ENCODE data around the gene SHISAL1. TPM values are rescaled to one million over a fixed set of nuclear protein-coding genes. Genes with fewer than 3 reads are reported as not detected.

The SHISAL1 gene
- total and polyA plus RNA-seq, 2 donors (not counting 3 experiments of a cell fraction or from before 2014, with no cell fraction given): 0.01 to 0.07 TPM

DNA sequence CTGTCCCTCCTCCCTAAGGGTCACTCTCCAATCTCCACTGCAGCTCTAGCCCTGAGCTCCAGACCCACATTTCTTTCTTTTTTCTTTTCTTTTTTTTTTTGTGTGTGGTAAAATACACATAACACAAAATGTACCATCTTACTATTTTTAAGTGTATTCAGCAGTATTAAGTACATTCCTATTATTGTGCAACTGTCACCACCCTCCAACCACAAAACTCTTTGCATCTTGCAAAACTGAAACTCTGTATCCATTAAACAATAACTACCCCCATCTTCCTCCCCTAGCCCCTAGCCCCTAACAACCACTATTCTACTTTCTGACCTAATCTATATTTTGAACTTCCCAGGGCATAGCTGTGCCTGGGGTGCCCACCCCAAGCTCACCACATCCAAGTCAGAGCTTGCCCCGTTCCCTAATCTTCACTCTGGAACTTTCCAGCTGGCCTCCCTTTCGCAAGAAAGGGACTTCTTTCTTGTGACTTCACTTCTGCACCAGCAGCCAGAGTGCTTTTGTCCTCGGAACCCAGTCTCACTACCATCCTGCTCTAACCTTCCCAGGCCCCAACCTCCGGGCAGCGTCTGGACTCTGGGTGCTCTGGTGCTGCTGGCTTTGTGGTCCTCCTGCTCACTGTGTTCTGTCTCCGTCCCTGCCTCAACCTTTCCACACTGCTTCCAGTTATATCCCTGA is 101.3 kb downstream of the SHISAL1 start:
- Histone ChIP-seq H3K4me2 (ENCODE audit: insufficient read depth, low read length) (no peak overlapping the region), H4K20me1 (replicated peaks; ENCODE audit: control insufficient read depth, extremely low read depth, insufficient read depth, low read length) (no peaks in the 10 kb centered on the region), H3K4me3 (replicated peaks in 1 of 3; ENCODE audit: insufficient read depth in 1 of 3, low read depth in 1 of 3, low read length in 3 of 3) (no peak overlapping the region), H3K27me3 (ENCODE audit: control insufficient read depth in 2 of 2, insufficient read depth in 2 of 2, low read length in 2 of 2) (no peaks in the 10 kb centered on the region), H3K9me1 (replicated peaks; ENCODE audit: control insufficient read depth, extremely low read depth, insufficient read depth, low read length) (no peaks in the 10 kb centered on the region), H2AFZ (ENCODE audit: low read depth, low read length) (no peak overlapping the region), H3K36me3 (ENCODE audit: control insufficient read depth in 2 of 2, extremely low read depth in 1 of 2, insufficient read depth in 2 of 2, low read length in 2 of 2) (no peaks in the 10 kb centered on the region), H3K79me2 (ENCODE audit: control insufficient read depth, insufficient read depth, low read length) (no peaks in the 10 kb centered on the region), H3K9ac (replicated peaks; ENCODE audit: extremely low read depth, insufficient read depth, low read length) (no peak overlapping the region), H3K27ac (ENCODE audit: insufficient read depth, low read depth, low read length) (no peak overlapping the region), H3K4me1 (ENCODE audit: control insufficient read depth, extremely low read depth, insufficient read depth, low read length) (no peaks in the 10 kb centered on the region), H3K9me3 (replicated peaks; ENCODE audit: control insufficient read depth, insufficient read depth, low read length) (no peaks in the 10 kb centered on the region)
- DNase-seq (ENCODE audit: low read depth, low spot score) (no peak), FAIRE-seq (no peak)
- intact Hi-C loops (cut with micrococcal nuclease): no loop called here
- no peak for TF ChIP-seq POLR2A (IDR thresholded peaks at IDR 0.05; ENCODE audit: low read depth, low read length)
- TF ChIP-seq, protein P1, sequence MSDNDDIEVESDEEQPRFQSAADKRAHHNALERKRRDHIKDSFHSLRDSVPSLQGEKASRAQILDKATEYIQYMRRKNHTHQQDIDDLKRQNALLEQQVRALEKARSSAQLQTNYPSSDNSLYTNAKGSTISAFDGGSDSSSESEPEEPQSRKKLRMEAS (IDR thresholded peaks at IDR 0.05; ENCODE audit: insufficient read depth, insufficient read length): no peak
- TF ChIP-seq FOS (IDR thresholded peaks at IDR 0.05; ENCODE audit: borderline replicate concordance, insufficient read depth, low read length): no peak
- no peak for TF ChIP-seq JUN (IDR thresholded peaks at IDR 0.05; ENCODE audit: borderline replicate concordance, insufficient read depth, insufficient read length, low read depth)
- TF ChIP-seq, protein P2, sequence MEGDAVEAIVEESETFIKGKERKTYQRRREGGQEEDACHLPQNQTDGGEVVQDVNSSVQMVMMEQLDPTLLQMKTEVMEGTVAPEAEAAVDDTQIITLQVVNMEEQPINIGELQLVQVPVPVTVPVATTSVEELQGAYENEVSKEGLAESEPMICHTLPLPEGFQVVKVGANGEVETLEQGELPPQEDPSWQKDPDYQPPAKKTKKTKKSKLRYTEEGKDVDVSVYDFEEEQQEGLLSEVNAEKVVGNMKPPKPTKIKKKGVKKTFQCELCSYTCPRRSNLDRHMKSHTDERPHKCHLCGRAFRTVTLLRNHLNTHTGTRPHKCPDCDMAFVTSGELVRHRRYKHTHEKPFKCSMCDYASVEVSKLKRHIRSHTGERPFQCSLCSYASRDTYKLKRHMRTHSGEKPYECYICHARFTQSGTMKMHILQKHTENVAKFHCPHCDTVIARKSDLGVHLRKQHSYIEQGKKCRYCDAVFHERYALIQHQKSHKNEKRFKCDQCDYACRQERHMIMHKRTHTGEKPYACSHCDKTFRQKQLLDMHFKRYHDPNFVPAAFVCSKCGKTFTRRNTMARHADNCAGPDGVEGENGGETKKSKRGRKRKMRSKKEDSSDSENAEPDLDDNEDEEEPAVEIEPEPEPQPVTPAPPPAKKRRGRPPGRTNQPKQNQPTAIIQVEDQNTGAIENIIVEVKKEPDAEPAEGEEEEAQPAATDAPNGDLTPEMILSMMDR (IDR thresholded peaks at IDR 0.05; ENCODE audit: extremely low read depth in 1 of 2, insufficient read depth in 1 of 2, low read depth in 1 of 2, low read length in 2 of 2): no peak
- no peak for TF ChIP-seq GATA2 (IDR thresholded peaks at IDR 0.05; ENCODE audit: insufficient read depth, insufficient read length, low read depth, low read length)
- TF ChIP-seq EZH2 (IDR thresholded peaks at IDR 0.05; ENCODE audit: borderline replicate concordance, low read depth, low read length, severe bottlenecking): no peak
- no TSS peak for BruUV-seq (replicated peaks)
- ChIA-PET CTCF (no interaction called here), POLR2A (no interaction called here)
- dilution Hi-C loops (cut with MboI; ENCODE audit: extremely low pct_ligation_motif_present, low sequenced_read_pairs): no loop called here
